GM20000 (cell line): ENCODE measurements around the gene GBA2.

Experiments
- DNase-seq: peaks from one replicate; pipeline ENCODE4 v3.0.0; 2012; ENCODE audit warnings: low spot score
- CTCF ChIP-seq: IDR thresholded peaks from 2 replicates; pipeline ENCODE4 v1.5.1; 2012; ENCODE audit warnings: mild to moderate bottlenecking, control low read depth; ENCODE audit errors: extremely low read depth, missing control alignments

GBA2 gene

DNA sequence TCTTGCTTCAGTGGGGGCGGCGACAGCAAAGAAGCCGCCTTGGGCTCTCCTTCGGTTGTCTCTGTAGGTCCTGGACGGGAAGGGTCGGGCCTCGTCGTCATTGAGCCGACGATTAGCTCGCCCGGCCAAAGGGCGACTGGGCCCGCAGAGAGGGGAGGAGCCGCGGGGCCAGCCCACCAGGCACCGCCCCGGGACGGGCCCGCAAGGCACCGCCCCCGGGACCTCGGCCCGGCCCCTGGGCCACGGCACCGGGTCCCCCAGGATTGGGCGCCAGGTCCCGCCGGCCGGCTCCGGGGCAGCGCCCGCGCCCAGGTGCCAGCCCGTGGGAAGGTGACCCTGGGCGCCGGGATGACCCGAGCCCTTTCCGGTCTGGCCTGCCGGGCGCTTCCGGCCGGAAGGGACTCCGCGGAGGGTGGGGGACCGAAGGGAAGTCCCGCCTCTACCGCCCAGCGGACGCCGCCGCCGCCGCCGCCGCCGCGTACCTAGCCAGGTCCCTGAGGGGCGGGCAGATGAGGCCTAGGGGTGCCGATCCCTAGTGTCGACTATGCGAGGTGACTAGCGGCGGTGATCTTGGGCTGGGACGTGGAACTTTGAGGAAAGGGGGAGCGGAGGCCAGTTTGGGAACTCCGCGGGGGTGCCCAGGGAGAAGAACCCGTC lies at the start of gene GBA2, which contains the start of gene RGP1:
Gene GBA2 (minus strand): TSS at position 371 of the 657 bp plus-strand sequence. CDS start 524 bp downstream, outside the sequence.
Gene RGP1 (plus strand): TSS at position 430 of the 657 bp plus-strand sequence. CDS start 469 bp downstream, outside the sequence.
- peak; percentile 91 for DNase-seq
- TF ChIP-seq CTCF: no peak

DNA sequence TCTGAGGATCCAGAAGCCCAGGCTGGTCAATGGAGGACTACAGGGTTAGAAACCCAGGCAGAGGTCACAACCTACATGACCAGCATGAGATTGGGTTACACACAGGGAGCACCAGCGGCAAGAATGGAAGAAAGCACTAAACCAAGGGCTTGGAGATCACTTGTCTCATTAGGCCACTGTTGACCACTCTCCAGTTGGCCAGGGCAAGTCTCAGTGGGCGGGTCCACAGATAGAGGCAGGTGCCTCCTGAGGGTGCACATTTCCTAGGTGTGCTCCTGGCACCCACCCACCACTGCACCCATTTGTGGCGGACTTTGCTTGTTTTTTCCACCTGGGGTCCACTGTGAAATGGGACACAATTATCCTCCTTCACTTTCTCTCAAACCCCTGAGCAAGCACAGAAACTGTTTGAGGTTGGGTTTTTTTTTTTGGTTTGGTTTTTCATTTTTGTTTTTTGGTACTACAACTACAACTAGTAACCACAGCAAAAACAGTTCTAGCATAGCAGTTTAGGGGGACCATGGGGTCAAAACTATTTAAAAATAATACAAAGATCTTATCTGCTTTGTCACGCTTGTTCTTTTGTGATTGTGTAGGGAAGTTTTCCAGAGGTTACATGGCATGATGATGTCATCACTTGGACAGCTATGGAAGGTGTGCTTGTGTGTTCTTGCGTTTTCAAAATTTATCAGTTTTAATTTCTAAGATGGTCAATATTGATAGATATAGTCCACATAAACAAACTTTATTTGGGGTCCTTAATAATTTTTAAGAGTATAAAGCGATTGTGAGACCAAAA lies 48.5 kb upstream of the GBA2 start:
- no peak for TF ChIP-seq CTCF
- no peak for DNase-seq

DNA sequence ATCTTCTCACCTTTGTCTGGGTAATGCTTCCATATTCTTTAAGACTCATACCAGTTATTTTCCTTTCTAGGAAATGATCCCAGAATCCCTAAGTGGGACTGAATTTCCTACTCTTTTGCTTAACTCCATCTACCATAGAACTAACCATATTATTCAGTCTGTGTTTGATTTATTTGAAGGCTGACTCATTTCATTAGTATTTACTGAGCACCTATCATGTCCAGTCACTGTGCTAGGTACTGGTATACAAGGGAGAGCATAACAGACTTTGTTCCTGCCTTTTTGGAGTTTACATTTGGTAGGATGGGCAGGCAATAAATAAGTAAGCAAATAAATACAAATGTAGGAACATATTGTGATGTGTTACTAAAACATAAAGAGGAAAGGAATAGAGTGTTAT lies 46.7 kb upstream of the GBA2 start:
- DNase-seq: no peak
- TF ChIP-seq CTCF: no peak

GRCh38 chr9:35793461-35793860 lies 44.4 kb upstream of the GBA2 start:
- no peak for TF ChIP-seq CTCF
- DNase-seq: no peak

- no peak for TF ChIP-seq CTCF
- no peak for DNase-seq
Observed at GRCh38 chr9:35792826-35793225, 43.8 kb upstream of the GBA2 start.

- TF ChIP-seq CTCF: no peak
- DNase-seq: no peak
Observed at GRCh38 chr9:35792024-35792813, 43.2 kb upstream of the GBA2 start.
